IPS-20b (cell line): ENCODE measurements around the gene ZNF493.

Source experiments
- H3K27ac ChIP-seq: one replicate; pipeline ENCODE4 v1.5.1; 2013; ENCODE audit warnings: low read length
- H3K27me3 ChIP-seq: 2 replicates; pipeline ENCODE4 v1.6.1; 2013; ENCODE audit warnings: mild to moderate bottlenecking, low read length, inconsistent platforms; ENCODE audit not compliant: insufficient read depth
- H3K36me3 ChIP-seq: 2 replicates; pipeline ENCODE4 v1.6.1; 2013; ENCODE audit warnings: low read depth, mild to moderate bottlenecking, inconsistent platforms, low read length, moderate library complexity; ENCODE audit not compliant: insufficient read depth
- H3K4me1 ChIP-seq: 2 replicates; pipeline ENCODE4 v1.6.1; 2013; ENCODE audit warnings: mild to moderate bottlenecking, control low read depth, inconsistent platforms, low read length, moderate library complexity; ENCODE audit not compliant: insufficient read depth
- H3K4me3 ChIP-seq: 2 replicates; pipeline ENCODE4 v1.5.1; 2013; ENCODE audit warnings: mild to moderate bottlenecking, low read length, inconsistent platforms
- H3K9ac ChIP-seq: 2 replicates; pipeline ENCODE4 v1.6.1; 2013; ENCODE audit warnings: low read depth, mild to moderate bottlenecking, inconsistent platforms, low read length, moderate library complexity
- H3K9me3 ChIP-seq: 2 replicates; pipeline ENCODE4 v1.6.1; 2013; ENCODE audit warnings: mild to moderate bottlenecking, low read depth, low read length, inconsistent platforms; ENCODE audit not compliant: insufficient read depth

The ZNF493 gene

DNA sequence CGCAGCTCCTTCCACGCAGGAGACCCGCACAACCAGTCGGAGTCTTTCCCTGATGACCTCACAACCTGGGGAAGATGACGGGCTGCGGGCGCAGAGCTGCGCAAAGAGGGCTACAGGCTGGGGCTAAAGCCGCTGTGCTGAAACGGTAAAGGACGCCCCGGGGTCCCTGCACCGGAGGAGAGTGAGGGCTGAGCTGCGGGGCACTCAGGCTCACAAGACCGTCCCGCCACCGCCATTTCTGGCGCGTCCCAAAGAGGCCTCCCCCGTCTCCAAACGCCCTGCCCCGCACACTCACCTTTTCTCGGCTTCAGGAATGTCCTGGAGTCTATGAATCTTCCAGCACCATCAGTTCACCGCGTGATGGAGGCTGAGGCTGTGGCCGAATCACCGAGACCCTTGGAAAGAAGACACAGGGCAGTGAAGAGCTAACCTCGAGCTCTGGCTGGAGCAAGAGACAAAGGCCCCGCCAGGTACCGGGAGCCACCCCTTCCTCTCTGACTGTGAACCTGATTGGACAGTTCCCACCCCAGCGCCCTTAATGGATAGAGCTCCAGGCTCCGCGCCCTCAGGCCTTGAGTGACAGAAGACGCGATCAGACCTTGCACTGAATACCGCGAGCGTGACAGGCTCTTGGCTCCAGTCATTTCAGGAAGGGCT lies 66.6 kb downstream of the ZNF493 start:
- Histone ChIP-seq H3K27me3 (no peaks in the 10 kb centered on the region), H3K27ac (peak overlapping the region; percentile 99), H3K36me3 (peaks cover 15% of the 10 kb centered on the region; the same call in 1 of the 2 replicates), H3K9ac (peak overlapping the region; percentile 98; the same call in 1 of the 2 replicates), H3K4me1 (no peaks in the 10 kb centered on the region; the same call in 1 of the 2 replicates), H3K4me3 (peak overlapping the region; percentile 97; the same call in 1 of the 2 replicates), H3K9me3 (peaks cover 4% of the 10 kb centered on the region; the same call in 1 of the 2 replicates)

DNA sequence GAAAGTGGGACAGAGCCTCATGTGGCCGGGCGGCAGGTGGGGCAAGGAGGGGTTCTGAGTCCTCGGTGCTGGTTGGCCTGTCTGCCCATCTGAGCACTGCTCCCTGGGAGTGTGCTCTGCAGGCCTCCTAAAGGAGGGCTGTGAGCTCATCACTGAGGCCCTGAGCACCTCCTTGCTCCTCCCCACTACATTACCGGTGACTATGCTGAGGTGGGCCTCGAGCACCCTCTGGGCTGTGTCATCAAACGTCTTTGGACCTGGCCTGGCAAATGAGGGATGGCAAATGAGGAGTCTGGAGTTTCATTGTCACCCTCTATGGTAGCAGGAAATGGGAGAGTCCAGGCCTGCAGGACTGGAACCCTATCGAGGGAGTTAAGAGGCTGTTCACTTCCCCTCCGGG lies 69.7 kb downstream of the ZNF493 start:
- no peaks in the 10 kb centered on the region; the same call in 1 of the 2 replicates for H3K9me3 ChIP-seq
- no peaks in the 10 kb centered on the region for H3K27me3 ChIP-seq
- H3K4me1 ChIP-seq, result no peaks in the 10 kb centered on the region; the same call in 1 of the 2 replicates
- H3K27ac ChIP-seq, result no peak overlapping the region
- no peak overlapping the region for H3K4me3 ChIP-seq
- no peak overlapping the region for H3K9ac ChIP-seq
- peaks cover 7% of the 10 kb centered on the region; the same call in 1 of the 2 replicates for H3K36me3 ChIP-seq

DNA sequence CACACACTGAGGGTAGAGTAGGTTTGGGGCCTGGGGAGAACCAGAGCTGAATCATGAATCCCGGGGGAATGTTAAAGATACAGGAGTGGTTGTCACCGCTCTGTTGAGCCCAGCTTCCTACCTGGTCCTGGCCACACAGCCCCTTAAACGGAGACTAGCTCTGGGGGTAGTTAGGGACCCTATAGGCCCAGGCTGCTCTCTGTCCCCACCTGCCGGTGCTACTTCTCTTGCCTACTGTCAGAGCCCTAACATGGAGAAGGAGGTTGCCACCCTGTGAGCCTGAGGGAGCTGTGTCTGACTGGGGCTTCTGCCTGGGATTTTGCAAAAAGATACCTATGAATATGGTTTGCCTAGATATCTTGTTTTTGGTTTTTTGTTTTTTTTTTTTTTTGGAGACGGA lies 71.9 kb downstream of the ZNF493 start:
- Histone ChIP-seq H3K4me3 (no peak overlapping the region), H3K27me3 (no peaks in the 10 kb centered on the region), H3K9me3 (no peaks in the 10 kb centered on the region; the same call in 1 of the 2 replicates), H3K36me3 (no peaks in the 10 kb centered on the region), H3K27ac (no peak overlapping the region), H3K9ac (no peak overlapping the region), H3K4me1 (no peaks in the 10 kb centered on the region)

DNA sequence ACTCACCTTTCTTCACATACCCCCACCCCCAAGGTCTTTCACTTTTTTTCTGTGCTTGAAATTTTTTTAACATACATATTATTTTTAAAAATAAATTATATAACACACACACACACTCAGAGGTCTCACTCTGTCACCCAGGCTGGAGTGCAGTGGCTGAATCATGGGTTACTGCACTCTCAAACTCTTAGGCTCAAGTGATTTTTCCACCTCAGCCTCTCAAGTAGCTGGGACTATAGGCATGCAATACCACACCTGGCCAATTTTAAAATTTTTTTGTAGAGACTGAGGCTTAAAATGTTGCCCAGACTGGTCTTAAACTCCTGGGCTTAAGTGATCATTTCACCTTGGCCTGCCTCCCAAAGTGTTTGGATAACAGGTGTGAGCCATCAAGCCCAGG lies 75.6 kb downstream of the ZNF493 start:
- Histone ChIP-seq H3K9ac (no peak overlapping the region), H3K4me3 (no peak overlapping the region), H3K4me1 (no peaks in the 10 kb centered on the region), H3K27ac (no peak overlapping the region), H3K9me3 (no peaks in the 10 kb centered on the region; the same call in 1 of the 2 replicates), H3K36me3 (no peaks in the 10 kb centered on the region), H3K27me3 (no peaks in the 10 kb centered on the region)

DNA sequence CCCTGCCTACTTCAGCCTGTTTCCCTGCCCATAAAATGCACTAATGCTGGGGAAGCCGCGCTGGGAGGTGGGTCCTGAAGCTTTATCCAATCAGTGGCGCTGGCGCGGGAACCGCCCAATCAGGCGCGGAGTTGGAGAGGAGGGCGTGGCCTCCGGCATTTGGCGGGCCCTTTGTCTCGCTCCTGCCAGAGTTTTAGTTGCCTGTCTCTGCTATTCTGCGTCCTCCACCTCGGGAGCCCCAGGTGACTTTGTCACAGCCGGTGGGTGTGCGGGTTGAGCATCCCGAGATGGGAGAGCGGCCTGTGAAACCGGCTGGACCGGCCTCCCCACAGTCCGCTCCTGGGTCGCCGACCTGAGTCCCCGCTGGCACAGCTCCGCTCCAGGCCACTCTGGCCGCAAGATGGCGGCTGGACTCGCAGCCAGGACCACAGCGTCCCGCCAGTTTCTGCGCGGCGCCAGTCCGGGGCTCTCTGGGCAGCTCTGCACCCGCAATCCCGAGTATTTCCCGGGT lies 77.8 kb downstream of the ZNF493 start:
- H3K4me1 ChIP-seq, result no peaks in the 10 kb centered on the region
- H3K9me3 ChIP-seq, result no peaks in the 10 kb centered on the region; the same call in 1 of the 2 replicates
- H3K9ac ChIP-seq, result peak overlapping the region; percentile 97; the same call in 1 of the 2 replicates
- H3K4me3 ChIP-seq, result peak overlapping the region; percentile 85; the same call in 1 of the 2 replicates
- peak overlapping the region; percentile 66 for H3K27ac ChIP-seq
- no peaks in the 10 kb centered on the region for H3K27me3 ChIP-seq
- no peaks in the 10 kb centered on the region for H3K36me3 ChIP-seq
